Neural progenitor cell (in vitro differentiated cells): Measurements from ENCODE around the gene SUCNR1.

Source experiments
- EZH2 ChIP-seq: fragments of 200-600 bp; sonication (generic); IDR thresholded peaks from 2 replicates; pipeline ENCODE4 v1.6.1; 2017; ENCODE audit warnings: antibody characterized with exemption, mild to moderate bottlenecking, moderate library complexity
- EZH2phosphoT487 ChIP-seq: fragments of 200-600 bp; sonication (generic); IDR thresholded peaks from 2 replicates; pipeline ENCODE4 v1.6.1; 2017; ENCODE audit warnings: antibody characterized with exemption
- TF ChIP-seq, protein P1 (sequence below): fragments of 200-600 bp; sonication (generic); IDR thresholded peaks from 2 replicates; pipeline ENCODE4 v1.5.1; 2017; ENCODE audit warnings: antibody characterized with exemption, mild to moderate bottlenecking

DNA sequence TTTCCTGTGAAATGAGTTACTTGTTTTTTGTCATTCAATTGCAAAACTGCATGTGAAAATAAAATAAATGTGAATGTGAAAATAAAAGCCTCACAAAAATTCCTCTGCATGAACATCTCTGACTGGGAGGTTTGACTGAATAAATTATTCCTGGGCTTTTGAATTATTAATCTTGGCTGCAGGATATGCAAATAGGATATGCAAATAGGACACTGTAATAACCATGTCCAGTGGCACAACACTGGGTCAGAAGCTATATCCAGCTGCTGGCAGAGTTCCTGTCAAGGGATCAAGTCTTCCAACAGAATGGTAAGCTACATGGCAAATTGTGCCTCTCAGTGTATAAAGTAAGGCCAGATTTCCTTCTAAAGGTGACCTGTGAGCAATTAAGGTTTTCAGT, at the start of gene SUCNR1:
- TF ChIP-seq, protein P1, sequence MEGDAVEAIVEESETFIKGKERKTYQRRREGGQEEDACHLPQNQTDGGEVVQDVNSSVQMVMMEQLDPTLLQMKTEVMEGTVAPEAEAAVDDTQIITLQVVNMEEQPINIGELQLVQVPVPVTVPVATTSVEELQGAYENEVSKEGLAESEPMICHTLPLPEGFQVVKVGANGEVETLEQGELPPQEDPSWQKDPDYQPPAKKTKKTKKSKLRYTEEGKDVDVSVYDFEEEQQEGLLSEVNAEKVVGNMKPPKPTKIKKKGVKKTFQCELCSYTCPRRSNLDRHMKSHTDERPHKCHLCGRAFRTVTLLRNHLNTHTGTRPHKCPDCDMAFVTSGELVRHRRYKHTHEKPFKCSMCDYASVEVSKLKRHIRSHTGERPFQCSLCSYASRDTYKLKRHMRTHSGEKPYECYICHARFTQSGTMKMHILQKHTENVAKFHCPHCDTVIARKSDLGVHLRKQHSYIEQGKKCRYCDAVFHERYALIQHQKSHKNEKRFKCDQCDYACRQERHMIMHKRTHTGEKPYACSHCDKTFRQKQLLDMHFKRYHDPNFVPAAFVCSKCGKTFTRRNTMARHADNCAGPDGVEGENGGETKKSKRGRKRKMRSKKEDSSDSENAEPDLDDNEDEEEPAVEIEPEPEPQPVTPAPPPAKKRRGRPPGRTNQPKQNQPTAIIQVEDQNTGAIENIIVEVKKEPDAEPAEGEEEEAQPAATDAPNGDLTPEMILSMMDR = no peak
- no peak for TF ChIP-seq EZH2
- no peak for TF ChIP-seq EZH2phosphoT487
